Renal cortex interstitium (tissue), 11 donors: ENCODE data around the gene THAP4. TPM values are rescaled to one million over a fixed set of nuclear protein-coding genes. Genes with fewer than 3 reads are reported as not detected.
"Not testable (repeated sequence)": the region's sequence is repeated elsewhere in the genome, so short reads cannot be mapped to it uniquely, and the experiment has no call there.

Experiments
- DNase-seq, 11 donors: peaks; one replicate each; pipeline ENCODE4 v3.0.0-alpha.2; 2013; ENCODE audit warnings: low read depth in 9 of 11, low spot score in 4 of 11; ENCODE audit errors: extremely low read depth in 1 of 11
- polyA plus RNA-seq, 3 donors: library from polyadenylated mRNA; unstranded; fragments of 120-200 nt; gene quantifications; one replicate each; pipeline ENCODE4 v1.2.1, GENCODE V29; 2013; ENCODE audit not compliant: insufficient read length in 3 of 3

Gene THAP4
- polyA plus RNA-seq, 3 donors, result 53.5 to 65.8 (median 59.3) TPM

DNA sequence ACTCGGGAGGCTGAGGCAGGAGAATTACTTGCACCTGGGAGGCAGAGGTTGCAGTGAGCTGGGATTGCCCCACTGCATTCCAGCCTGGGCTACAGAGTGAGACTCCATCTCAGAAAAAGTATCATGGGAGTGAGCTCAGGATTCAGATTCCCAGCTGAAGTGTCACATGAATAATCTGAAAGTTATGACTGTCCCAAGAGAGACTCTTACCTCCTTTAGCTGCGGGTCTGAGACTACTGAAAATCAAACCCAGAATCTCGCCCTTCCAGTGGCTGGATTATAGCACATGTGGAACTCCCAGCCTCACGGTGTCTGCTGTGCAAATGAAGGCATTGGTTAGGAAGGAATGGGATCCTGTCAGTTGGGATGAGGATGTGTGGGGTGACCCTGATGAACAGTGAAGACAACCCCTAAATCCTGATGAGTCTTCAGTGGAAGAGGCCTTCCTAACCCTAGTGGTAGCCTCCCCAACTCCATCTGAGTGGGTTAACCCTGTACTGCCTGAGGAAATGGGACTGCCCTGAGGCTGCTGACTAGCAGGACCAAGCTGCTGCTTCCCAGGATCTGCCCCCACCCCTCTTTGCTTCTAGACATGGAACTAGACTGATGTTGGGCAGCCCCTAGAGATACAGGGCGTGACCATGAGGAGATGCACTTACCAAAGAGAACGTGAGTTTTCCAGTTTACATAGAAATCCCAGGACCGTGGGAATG lies 61.9 kb downstream of the THAP4 start:
- DNase-seq, result no peak

DNA sequence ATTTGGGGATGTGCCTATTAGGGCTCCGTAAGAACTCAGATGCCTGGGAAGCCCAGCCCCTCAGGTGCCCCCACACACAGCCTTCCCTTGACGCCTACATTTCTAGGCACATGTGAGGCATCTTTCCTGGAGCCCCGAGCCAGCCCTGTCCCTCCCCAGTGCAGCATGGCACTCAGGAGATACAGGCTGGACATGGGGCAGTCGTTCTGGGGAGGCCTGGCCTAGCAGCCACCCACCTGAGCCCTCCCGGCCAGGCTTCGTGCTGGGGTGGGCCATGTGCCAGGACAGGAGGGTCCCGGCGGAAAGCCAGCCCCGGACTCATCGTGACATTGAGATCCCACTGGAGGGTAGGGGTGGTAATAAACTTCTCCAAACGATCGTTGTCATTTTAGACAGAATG lies 63.2 kb downstream of the THAP4 start:
- DNase-seq, result no peak

DNA sequence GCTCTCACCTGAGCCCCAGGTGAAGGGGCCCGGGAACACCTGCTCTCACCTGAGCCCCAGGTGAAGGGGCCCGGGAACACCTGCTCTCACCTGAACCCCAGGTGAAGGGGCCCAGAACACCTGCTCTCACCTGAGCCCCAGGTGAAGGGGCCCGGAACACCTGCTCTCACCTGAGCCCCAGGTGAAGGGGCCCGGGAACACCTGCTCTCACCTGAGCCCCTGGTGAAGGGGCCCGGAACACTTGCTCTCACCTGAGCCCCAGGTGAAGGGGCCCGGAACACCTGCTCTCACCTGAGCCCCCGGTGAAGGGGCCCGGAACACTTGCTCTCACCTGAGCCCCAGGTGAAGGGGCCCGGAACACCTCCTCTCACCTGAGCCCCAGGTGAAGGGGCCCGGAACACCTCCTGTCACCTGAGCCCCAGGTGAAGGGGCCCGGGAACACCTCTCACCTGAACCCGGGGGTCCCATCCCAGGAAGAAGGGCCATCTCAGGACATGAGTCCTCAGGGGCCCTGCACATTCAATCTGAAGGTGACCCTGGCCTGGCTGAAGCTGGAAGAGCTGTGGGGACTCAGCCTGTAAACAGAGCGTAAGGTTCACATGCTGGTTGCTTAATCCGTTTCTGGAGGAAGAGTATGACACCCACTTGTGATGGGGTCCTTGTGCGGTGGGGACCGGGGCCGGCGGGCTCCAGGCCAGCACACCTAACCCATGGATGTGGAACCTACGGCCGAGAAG lies 63.9 kb downstream of the THAP4 start:
- DNase-seq, result not testable (repeated sequence)

DNA sequence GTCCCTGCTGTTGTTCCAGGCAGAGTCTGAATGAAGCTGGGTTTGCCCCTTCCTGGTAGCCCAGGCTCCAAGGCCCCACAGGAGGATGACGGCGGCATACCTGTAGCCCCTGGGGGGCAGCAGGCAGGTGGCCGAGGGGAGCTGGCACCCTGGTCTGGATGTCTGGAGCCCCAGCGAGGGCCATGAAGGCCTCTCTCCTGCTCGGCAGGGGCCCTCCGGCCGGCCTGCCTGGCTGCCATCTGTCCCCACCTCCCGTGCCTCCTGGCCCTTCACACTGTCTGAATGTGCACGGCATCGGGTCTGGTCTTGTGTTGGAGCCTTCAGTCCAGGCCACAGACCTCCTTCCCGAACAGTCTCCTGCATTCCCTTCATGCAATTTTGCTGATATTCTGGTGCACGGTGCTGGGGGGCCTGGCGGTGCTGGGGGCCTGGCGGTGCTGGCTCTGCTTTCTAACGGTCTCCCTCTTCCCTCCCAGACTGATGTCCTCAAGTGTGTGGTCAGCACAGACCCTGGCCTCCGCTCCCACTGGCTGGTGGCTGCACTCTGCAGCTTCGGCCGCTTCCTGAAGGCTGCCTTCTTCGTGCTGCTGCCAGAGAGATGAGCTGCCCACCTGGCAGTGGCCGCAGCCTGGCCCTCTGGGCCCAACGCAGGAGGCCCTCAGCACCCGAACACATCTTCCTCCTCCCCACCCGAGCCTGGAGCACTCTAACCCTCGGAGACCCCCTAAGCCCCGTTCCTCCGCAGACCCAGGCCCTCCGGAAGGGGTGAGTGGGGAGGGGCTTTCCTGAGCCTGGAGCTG lies 64.9 kb downstream of the THAP4 start:
- no peak for DNase-seq

DNA sequence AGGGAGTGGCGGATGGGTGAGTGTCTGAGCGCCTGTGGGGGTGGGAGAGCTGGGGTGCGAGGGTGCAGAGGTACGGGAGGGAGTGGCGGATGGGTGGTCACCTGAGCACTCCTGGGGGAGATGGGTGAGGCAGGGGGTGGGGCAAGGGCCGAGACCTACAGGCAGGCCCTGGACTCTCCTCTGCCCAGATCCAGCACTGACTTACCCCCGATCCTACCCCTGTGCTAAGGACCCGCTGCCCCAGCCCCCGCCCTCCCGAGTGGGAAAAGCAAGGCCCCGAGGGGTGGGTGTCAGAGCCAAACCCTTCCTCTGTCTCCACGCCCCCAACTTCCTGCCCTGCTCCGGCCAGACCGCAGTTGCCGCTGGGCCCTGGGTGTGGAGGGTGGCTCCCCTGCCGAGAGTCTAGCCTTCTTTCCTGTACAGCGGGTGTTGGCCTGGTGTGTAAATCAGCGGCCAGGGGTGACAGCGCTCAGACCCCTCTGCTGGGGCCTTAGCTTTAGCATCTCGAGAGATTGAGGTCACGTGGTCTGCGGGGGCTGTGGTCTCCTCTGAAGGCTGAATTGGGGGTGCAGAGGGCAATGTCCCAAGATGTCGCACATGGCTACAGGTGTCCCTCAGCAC lies 65.9 kb downstream of the THAP4 start:
- DNase-seq, result no peak

DNA sequence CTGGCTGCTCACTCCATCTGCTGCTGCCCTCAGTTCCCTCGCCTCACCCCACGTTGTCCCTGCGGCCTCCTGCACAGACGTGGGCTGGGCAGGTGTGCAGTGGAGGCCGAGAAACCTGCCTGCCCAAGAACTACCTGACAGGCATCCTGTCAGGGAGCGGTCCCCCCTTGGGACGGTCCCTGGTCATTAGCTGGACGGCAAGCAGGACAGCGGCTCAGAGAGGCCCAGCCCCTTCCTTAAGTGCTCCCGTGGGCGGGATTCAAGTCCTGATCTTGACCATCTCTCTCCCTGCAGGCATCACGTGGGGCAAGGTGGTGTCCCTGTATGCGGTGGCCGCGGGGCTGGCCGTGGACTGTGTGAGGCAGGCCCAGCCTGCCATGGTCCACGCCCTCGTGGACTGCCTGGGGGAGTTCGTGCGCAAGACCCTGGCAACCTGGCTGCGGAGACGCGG lies 67.1 kb downstream of the THAP4 start:
- no peak for DNase-seq

DNA sequence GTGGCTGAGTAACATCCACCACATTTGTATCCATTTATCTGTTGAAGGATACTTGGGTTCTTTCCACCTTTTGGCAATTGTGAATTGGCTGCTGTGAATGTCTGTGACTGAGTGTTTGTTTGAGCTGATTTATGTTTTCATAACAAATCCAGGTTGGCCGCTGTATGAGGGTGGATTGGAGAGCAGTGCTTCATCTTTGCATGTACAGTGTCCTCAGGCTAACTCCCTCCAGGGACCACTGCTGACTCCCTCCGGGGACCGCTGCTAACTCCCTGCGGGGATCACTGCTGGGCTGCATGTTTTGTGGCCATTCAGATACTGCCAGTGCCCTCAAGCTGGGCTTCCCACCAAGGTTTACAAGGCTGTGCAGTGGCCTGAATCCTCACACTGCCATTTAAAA lies 68.2 kb downstream of the THAP4 start:
- no peak for DNase-seq

DNA sequence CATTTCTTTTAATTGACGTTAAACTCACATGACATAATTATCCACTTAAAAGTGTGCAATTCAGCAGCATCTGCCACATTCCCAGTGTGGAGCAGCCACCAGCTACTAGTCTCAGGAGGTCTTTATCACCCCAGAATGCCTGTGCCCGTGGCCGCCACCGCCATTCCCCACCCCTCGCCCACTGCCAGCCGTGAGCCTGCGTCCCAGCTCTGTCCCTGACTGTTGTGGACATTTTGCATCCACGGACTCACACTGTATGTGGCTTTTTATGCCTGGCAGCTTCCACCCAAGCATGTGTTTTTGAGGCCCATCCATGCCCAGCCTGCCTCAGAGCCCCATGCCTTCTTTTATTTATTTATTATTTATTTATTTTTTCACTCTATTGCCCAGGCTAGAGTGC lies 69.2 kb downstream of the THAP4 start:
- DNase-seq, result no peak

DNA sequence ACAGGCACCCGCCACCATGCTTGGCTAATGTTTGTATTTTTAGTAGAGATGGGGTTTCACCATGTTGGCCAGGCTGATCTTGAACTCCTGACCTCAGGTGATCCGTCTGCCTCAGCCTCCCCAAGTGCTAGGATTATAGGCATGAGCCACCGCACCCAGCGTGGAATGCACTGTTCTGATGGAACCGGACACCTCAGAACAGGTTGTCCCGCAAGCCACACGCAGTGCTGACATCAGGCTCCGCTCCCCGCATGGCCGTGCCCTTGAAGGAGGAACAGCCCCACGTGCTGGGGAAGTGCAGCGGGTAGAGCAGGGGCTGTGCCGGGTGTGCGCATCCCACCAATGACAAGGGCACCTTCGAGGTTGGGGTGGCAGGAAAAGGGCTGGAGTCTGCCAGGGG lies 69.7 kb downstream of the THAP4 start:
- not testable (repeated sequence) for DNase-seq

DNA sequence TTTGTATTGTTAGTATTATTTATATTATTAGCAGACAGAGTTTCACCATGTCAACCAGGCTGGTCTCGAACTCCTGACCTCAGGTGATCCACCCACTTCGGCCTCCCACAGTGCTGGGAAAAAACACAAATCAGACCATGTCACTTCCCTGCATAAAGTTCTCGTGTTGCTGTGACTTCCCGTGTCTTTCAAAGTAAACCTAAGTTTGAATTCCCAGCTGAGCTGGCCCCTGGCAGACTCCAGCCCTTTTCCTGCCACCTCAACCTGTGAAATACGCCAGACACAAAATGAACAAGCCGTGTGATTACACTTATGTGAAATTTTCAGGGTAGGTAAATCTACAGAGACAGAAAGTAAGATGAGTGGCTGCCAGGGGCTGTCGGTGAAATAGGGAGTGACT lies 70.5 kb downstream of the THAP4 start:
- no peak for DNase-seq

DNA sequence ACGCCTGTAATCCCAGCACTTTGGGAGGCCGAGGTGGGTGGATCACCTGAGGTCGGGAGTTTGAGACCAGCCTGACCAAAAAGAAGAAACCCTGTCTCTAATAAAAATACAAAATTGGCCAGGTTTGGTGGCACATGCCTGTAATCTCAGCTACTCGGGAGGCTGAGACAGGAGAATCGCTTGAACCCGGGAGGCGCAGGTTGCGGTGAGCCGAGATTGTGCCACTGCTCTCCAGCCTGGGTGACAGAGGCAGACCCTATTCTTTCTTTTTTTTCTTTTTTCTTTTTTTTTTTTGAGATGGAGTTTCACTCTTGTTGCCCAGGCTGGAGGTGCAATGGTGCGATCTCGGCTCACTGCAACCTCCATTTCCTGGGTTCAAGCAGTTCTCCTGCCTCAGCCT lies 70.9 kb downstream of the THAP4 start:
- not testable (repeated sequence) for DNase-seq

DNA sequence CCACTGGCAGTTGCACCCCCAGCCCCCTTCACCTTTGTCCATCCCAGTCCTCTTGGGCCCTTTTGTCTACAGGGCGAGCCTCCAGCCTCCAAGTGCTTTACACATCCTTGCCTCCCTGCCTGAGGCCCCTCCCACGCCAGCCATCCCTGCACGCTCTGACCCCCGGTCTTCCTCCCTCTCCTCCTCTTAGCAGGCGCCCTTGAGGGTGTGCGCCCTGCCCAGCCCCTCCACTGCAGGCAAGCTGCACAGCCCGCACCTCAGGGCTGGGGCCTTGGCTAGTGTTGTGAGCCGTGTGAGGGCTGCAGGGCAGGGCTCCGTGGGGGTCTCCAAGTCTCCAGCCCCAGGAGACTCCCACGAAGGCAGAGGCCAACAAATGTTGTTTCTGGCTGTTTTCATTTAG lies 71.5 kb downstream of the THAP4 start:
- no peak for DNase-seq

DNA sequence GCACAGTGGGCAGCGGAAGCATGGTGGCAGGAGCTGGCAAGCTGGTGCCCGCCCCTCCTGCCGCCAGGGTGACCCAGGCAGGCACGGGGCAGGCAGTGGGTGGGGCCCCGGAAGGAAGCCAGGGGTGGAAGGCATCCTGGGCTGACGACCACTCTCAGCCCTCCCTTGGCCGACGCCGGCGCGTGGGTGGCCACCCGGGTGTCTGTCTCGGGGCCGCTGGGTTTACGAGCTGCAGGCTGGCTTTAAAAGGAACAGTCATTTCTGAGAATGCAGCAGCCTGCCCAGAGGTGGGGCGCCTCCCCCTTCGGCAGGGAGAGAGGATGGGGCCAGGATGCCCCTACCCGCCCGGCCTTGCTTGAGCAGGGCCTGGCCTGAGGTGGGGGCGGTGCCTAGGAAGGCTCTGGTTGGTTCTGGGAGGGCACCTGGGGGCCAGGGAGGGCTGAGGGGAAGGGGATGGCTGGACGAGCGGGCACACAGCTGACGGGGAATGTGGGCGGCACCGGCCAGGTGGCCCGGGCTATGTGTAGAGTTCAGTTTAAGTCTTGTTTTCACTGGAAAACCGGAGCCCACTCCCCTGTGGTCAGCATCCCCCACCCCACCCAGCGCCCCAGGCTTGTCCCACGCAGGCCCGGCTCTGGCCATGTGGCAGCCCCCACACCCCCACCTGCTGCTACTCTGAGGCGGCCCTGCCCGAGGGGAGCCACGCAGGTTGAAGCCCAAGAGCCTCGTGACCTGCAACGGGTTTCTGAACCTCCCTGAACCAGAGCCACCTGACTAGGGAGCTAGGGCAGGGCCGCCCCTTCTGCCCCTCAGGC lies 72.2 kb downstream of the THAP4 start:
- DNase-seq, result peak in 1 of 11 donors; percentile 38

DNA sequence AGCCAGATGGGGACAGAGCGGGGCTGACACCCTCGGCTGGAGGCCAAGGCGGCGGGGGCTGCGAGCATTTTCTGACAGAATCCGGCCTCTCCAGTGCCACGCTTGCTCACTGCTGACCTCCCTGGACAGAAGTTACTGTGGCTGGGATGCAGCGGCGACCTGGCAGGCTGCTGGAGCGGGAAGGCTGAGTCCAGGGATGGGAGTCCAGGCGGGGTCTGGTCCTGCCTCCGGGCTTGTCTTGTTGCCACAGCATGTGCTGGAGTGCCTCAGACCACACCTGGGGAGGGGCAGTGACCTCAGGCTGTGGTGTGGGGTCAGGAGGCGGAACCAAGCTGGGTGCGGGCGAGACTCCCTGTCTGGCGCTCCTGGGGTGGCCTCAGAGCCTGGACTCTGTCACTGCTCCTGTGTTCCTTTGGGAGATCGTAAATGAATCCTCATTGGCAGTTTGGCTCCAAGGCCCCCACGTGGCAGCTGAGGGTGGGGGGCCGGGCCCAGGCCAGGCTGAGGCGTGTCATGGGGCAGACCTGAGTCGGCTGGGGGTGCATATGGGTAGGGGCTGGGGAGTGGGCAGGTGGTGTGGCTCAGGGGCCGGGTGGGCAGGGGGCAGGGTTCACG lies 72.9 kb downstream of the THAP4 start:
- no peak for DNase-seq

DNA sequence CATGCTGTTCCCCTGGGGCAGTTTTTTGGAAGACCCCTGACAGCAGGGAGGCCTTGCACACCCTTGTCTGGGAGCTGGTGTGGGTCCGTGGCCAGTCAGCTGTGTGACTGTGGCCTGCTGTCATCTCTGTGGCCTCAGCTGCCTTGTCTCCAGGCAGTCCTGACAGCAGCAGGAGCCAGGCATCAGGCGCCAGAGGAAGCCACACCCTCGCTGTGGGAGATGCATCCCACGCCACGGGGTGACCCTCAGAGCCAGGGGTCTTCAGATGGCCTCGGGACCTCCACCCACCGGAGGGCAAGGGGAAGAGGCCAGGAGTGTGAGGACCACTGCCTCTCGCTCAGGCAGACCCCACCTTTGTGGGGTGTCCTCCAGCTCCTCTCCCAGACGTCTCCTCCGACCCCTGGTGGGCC lies 73.4 kb downstream of the THAP4 start:
- DNase-seq, result no peak

DNA sequence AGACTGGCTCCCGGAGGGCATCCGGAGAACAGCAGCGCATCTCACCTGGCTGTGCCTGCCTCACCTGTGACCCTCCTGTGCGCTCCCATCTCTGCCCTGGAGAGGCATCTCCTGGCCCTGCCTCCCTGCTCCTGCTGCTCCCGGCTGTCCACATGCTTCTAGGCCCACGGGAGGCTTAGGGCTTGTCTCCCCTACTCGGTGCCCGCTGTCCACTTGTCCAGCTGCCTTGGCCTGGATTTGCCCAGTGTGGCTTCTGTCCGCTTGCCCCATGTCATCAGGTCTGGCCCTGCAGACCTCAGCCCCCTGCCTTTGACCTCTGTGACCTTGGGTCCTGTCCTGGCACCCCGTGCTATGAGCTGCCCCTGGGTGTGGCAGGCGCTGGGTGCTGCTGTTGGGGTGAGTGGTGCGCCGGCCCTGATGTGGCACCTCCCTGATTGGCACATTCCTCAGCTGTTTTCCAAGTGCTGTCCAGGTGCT lies 73.9 kb downstream of the THAP4 start:
- DNase-seq, result no peak

DNA sequence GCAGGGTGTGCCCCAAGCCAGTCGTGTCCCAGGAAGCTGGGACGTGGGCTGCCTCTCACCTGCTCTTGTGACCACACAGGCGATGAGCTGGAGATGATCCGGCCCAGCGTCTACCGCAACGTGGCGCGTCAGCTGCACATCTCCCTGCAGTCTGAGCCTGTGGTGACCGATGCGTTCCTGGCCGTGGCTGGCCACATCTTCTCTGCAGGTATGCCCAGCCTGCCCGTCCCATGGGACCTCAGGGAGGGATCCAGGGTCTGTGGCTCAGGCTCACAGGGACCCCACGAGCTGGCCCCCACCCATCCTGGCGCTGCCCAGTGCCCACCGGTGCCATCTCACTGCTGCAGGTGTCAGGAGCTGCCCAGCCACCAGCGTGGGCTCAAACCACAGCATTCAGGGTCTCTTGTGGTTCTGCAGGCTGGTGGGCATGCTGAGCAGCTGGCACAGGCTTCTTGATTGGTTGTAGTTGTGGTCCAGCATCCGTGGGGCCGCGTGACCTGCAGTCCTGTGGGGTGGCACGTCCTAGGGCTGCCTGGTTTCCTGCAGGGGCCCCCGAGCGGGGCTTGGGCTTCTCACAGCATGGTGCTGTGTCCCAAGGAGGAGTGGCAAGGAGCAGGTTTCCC lies 74.6 kb downstream of the THAP4 start:
- no peak for DNase-seq

DNA sequence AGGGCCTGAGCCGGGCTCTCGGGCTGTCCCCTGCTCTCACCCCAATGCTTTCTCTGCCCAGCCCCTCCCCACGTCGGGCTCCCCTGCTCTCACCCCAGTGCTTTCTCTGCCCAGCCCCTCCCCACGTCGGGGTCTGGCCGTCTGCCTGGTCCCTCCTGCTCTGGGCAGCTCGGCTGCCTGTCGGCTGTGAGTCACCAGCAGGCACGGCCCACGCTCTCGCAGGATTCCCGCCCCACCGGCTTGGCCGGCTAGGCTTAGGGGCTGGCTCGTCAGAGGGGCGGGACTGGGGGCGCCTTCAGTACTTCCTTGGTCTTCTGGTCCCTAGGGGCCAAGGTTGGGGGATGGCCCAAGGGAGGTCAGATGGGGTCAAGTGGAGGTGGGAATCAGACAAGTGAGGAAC lies 75.1 kb downstream of the THAP4 start:
- no peak for DNase-seq
